Erythroblast (primary cell): ENCODE measurements around the gene MIA2.

Source experiments
- GATA1 ChIP-seq: IDR thresholded peaks from 2 replicates; pipeline ENCODE4 v1.6.1; 2011; ENCODE audit warnings: low read depth, mild to moderate bottlenecking, control low read depth, low read length, moderate library complexity
- POLR2A ChIP-seq: IDR thresholded peaks from 2 replicates; pipeline ENCODE4 v1.6.1; 2011; ENCODE audit warnings: mild to moderate bottlenecking, low read length

GRCh38 chr14:39398382-39398781 lies 164.7 kb downstream of the MIA2 start:
- no peak for TF ChIP-seq POLR2A
- TF ChIP-seq GATA1, result no peak
